Hepatocyte (in vitro differentiated cells): ENCODE results near the gene FSTL1. TPM values are rescaled to one million over a fixed set of nuclear protein-coding genes. Genes with fewer than 3 reads are reported as not detected.

ENCODE experiments used
- DNase-seq: peaks from one replicate; pipeline ENCODE4 v3.0.0-alpha.2; 2016; ENCODE audit warnings: low spot score
- H2AFZ ChIP-seq: fragments of 200-600 bp; sonication (generic); 2 replicates; pipeline ENCODE4 v1.6.0; 2016; ENCODE audit warnings: antibody characterized with exemption, mild to moderate bottlenecking
- H3K27ac ChIP-seq: fragments of 200-600 bp; sonication (generic); 2 replicates; pipeline ENCODE4 v1.5.1; 2016; ENCODE audit warnings: mild to moderate bottlenecking
- H3K27me3 ChIP-seq: fragments of 200-600 bp; sonication (generic); 2 replicates; pipeline ENCODE4 v1.6.1; 2016
- H3K36me3 ChIP-seq: fragments of 200-600 bp; sonication (generic); replicated peaks from 2 replicates; pipeline ENCODE4 v1.5.1; 2016; ENCODE audit warnings: low read depth; ENCODE audit not compliant: insufficient read depth
- H3K4me1 ChIP-seq: fragments of 200-600 bp; sonication (generic); 2 replicates; pipeline ENCODE4 v1.5.1; 2016; ENCODE audit warnings: mild to moderate bottlenecking, moderate library complexity; ENCODE audit not compliant: insufficient read depth
- H3K4me2 ChIP-seq: fragments of 200-600 bp; sonication (generic); 2 replicates; pipeline ENCODE4 v1.6.0; 2016
- H3K4me3 ChIP-seq: fragments of 200-600 bp; sonication (generic); 2 replicates; pipeline ENCODE4 v1.5.1; 2016; ENCODE audit warnings: mild to moderate bottlenecking
- H3K79me2 ChIP-seq: fragments of 200-600 bp; sonication (generic); 2 replicates; pipeline ENCODE4 v1.6.0; 2017; ENCODE audit warnings: mild to moderate bottlenecking
- H3K9me2 ChIP-seq: fragments of 200-600 bp; sonication (generic); replicated peaks from 2 replicates; pipeline ENCODE4 v1.6.0; 2017; ENCODE audit warnings: mild to moderate bottlenecking; ENCODE audit not compliant: insufficient read depth
- H3K9me3 ChIP-seq: fragments of 200-600 bp; sonication (generic); 2 replicates; pipeline ENCODE4 v1.5.1; 2016; ENCODE audit warnings: low read depth, mild to moderate bottlenecking
- H4K20me1 ChIP-seq: fragments of 200-600 bp; sonication (generic); 2 replicates; pipeline ENCODE4 v1.6.0; 2016; ENCODE audit warnings: mild to moderate bottlenecking; ENCODE audit not compliant: insufficient read depth, poor library complexity, severe bottlenecking
- EZH2 ChIP-seq: fragments of 200-600 bp; sonication (generic); IDR thresholded peaks from 2 replicates; pipeline ENCODE4 v1.6.1; 2016; ENCODE audit warnings: antibody characterized with exemption, mild to moderate bottlenecking, borderline replicate concordance
- EZH2phosphoT487 ChIP-seq: fragments of 200-600 bp; sonication (generic); IDR thresholded peaks from one replicate; pipeline ENCODE4 v1.6.1; 2018; ENCODE audit warnings: antibody characterized with exemption, mild to moderate bottlenecking, low read depth, moderate library complexity; ENCODE audit not compliant: unreplicated experiment, severe bottlenecking
- WGBS: methylation state at CpG from one replicate; pipeline ENCODE4 v1.1.6; 2016; ENCODE audit warnings: low lambda C conversion rate; ENCODE audit errors: missing lambda C conversion rate; 5-methylcytosine and 5-hydroxymethylcytosine counted together
- polyA plus RNA-seq: library from polyadenylated mRNA; unstranded; fragments of >200 nt; fragmentation: Nextera tagmentation; extraction: Ambion mirVana; gene quantifications from 2 replicates; pipeline ENCODE4 v1.2.1, GENCODE V29; 2016
- total RNA-seq: library from RNA; depleted of rRNA; stranded (reverse); fragments of >200 nt; gene quantifications from 2 replicates; pipeline ENCODE4 v1.2.3, GENCODE V29; 2014
- TF ChIP-seq, protein P1 (sequence below): fragments of 200-600 bp; sonication (generic); IDR thresholded peaks from 2 replicates; pipeline ENCODE4 v1.5.1; 2016; ENCODE audit warnings: antibody characterized with exemption, mild to moderate bottlenecking; ENCODE audit not compliant: poor library complexity

Gene FSTL1
- total and polyA plus RNA-seq, 2 experiments from 2014 or later: 195 to 390 TPM

DNA sequence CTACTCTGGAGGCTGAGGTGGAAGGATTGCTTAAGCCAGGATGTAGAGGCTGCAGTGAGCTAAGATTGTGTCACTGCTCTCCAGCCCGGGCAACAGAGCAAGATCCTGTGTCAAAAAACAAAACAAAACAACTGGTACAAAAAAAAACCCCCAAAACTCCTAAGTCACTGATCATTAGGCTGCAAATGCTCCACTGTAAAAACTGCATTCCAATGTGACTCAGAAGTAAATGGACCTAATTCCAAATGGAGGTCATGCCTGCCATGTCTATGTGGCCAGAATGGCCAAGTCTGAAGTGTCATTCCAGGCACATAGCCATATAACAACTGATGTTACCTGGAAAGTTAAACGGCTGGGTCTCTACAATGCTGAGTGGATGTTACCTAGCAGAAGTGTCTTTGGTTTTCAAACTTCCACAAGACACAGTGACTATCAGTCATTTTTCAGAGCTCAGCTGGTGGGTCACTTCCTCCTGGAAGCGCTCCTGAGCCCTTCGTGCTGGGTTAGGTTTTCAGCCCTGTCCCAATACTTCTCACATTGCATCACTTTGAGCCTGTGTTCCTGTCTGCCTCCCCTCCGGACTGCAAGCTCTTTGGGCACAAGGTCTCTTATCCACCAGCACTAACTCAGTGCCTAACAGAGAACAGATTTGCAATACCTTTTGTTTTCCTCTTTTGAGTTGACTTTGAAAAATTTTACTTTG lies 10.6 kb downstream of the FSTL1 start:
- TF ChIP-seq EZH2: no peak
- no peak for TF ChIP-seq EZH2phosphoT487
- TF ChIP-seq, protein P1, sequence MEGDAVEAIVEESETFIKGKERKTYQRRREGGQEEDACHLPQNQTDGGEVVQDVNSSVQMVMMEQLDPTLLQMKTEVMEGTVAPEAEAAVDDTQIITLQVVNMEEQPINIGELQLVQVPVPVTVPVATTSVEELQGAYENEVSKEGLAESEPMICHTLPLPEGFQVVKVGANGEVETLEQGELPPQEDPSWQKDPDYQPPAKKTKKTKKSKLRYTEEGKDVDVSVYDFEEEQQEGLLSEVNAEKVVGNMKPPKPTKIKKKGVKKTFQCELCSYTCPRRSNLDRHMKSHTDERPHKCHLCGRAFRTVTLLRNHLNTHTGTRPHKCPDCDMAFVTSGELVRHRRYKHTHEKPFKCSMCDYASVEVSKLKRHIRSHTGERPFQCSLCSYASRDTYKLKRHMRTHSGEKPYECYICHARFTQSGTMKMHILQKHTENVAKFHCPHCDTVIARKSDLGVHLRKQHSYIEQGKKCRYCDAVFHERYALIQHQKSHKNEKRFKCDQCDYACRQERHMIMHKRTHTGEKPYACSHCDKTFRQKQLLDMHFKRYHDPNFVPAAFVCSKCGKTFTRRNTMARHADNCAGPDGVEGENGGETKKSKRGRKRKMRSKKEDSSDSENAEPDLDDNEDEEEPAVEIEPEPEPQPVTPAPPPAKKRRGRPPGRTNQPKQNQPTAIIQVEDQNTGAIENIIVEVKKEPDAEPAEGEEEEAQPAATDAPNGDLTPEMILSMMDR: no peak
- peaks cover 9% of the 10 kb centered on the region for H4K20me1 ChIP-seq
- no peaks in the 10 kb centered on the region for H3K9me2 ChIP-seq
- peak overlapping the region; percentile 92 for H3K27ac ChIP-seq
- no peak overlapping the region for H3K4me3 ChIP-seq
- no peaks in the 10 kb centered on the region for H3K36me3 ChIP-seq
- peaks cover 32% of the 10 kb centered on the region for H3K4me1 ChIP-seq
- DNase-seq: no peak
- no peak overlapping the region for H2AFZ ChIP-seq
- no peaks in the 10 kb centered on the region for H3K27me3 ChIP-seq
- peaks cover 73% of the 10 kb centered on the region for H3K79me2 ChIP-seq
- no peaks in the 10 kb centered on the region for H3K9me3 ChIP-seq
- no peak overlapping the region for H3K4me2 ChIP-seq
- 94% methylated on average over 5 of the region's 5 CpGs for WGBS

DNA sequence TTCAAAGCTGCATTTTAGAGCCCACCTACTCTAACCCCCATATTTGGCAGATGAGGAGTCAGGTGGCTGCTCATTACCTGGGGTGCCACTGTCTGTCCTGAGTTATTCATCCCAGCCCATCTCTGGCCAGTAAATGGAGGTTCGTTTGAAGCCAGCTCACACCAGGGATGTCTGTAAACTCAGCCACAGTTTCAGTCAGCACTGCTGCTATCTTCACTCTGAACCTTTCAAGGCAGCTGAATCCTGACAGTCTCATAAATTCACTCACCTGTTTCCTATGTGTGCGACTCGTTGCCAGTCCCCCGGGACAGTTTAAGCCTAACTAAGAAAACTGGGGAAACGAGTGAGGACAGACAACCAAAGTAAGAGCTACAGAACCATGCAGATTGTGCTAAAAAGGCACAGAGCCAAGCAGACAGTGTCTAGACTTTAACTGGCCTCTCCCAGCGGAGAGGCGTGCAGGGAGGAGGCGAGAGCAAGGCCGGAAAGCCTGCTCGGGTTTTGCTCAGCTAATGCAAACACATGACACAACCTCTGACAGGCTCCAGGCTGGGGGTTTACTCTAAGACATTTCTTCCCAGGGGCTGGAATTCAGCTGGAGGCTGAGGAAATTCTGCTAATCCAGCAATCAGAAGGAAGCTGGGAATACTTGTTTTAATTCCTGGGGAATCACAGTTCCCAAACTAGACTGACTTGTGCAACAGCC lies 12.0 kb downstream of the FSTL1 start:
- Histone ChIP-seq H2AFZ (no peak overlapping the region), H3K27ac (peak overlapping the region; percentile 92), H3K9me2 (no peaks in the 10 kb centered on the region), H3K4me1 (peaks cover 33% of the 10 kb centered on the region), H3K36me3 (no peaks in the 10 kb centered on the region), H3K4me3 (no peak overlapping the region), H3K4me2 (peak overlapping the region; percentile 66), H4K20me1 (peaks cover 6% of the 10 kb centered on the region), H3K9me3 (no peaks in the 10 kb centered on the region), H3K27me3 (no peaks in the 10 kb centered on the region), H3K79me2 (peaks cover 73% of the 10 kb centered on the region)
- WGBS: 24% methylated on average over 10 of the region's 10 CpGs
- DNase-seq: peak; percentile 79
- TF ChIP-seq EZH2 (no peak), EZH2phosphoT487 (no peak)
- TF ChIP-seq, protein P1: no peak

DNA sequence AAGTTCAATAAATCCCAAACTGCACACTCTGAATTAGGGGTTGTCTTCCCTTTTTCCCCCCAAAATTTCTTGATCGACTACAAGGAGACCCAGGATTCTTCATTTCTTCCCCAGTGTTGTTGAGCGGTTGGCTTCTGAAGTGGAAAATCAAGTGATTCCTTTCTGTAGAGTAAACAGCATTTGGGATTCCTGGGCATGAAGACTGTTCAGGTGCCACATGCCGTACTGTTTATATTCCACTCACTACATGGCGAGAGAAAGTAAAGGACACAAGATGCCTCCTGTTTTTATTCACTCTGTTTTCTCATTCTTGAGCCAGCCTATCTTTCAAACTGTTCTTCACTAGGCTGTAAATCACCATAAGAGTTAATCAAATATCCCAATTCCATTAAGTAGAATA lies 12.6 kb downstream of the FSTL1 start:
- Histone ChIP-seq H3K79me2 (peaks cover 73% of the 10 kb centered on the region), H3K36me3 (no peaks in the 10 kb centered on the region), H3K4me3 (no peak overlapping the region), H3K4me2 (peak overlapping the region; percentile 66), H4K20me1 (peaks cover 4% of the 10 kb centered on the region), H2AFZ (no peak overlapping the region), H3K27ac (peak overlapping the region; percentile 92), H3K9me2 (no peaks in the 10 kb centered on the region), H3K4me1 (peaks cover 33% of the 10 kb centered on the region), H3K27me3 (no peaks in the 10 kb centered on the region), H3K9me3 (no peaks in the 10 kb centered on the region)
- DNase-seq: no peak
- TF ChIP-seq, protein P1: no peak
- TF ChIP-seq EZH2phosphoT487 (no peak), EZH2 (no peak)
- 90% methylated on average over 4 of the region's 4 CpGs for WGBS
